ENCODE data around the gene MCEE.
"Not testable (repeated sequence)": the region's sequence is repeated elsewhere in the genome, so short reads cannot be mapped to it uniquely, and the experiment has no call there.

MCEE gene

GRCh38 chr2:71126957-71127356, 3.1 kb downstream of the MCEE start:
- no peak for DNase-seq

GRCh38 chr2:71125506-71126294, 4.3 kb downstream of the MCEE start:
- no peak for DNase-seq

- DNase-seq, result no peak
Observed at GRCh38 chr2:71122387-71123298, 7.4 kb downstream of the MCEE start.

- DNase-seq, result no peak
Observed at GRCh38 chr2:71121479-71121878, 8.6 kb downstream of the MCEE start.

- no peak for DNase-seq
Observed at GRCh38 chr2:71120195-71120594, 9.8 kb downstream of the MCEE start.

- no peak for DNase-seq
Observed at GRCh38 chr2:71117063-71117462, 13.0 kb downstream of the MCEE start.

- no peak for DNase-seq
Observed at GRCh38 chr2:71113843-71114242, 16.2 kb downstream of the MCEE start.

GRCh38 chr2:71108091-71108490, 21.9 kb downstream of the MCEE start:
- no peak for DNase-seq

GRCh38 chr2:71106463-71106862, 23.6 kb downstream of the MCEE start:
- DNase-seq, result not testable (repeated sequence)

- DNase-seq, result no peak
Observed at GRCh38 chr2:71103809-71104208, 26.2 kb downstream of the MCEE start.

GRCh38 chr2:71102981-71103681, 26.9 kb downstream of the MCEE start:
- no peak for DNase-seq

GRCh38 chr2:71101656-71102055, 28.4 kb downstream of the MCEE start:
- no peak for DNase-seq

- DNase-seq, result peak in 3 of 5 experiments; percentile 22 to 38 (median 25)
Observed at GRCh38 chr2:71100195-71100964, 29.6 kb downstream of the MCEE start.

GRCh38 chr2:71092491-71093260, 37.4 kb downstream of the MCEE start:
- DNase-seq, result not testable (repeated sequence)

GRCh38 chr2:71091808-71092207, 38.2 kb downstream of the MCEE start:
- DNase-seq, result not testable (repeated sequence)

GRCh38 chr2:71089475-71089874, 40.6 kb downstream of the MCEE start:
- not testable (repeated sequence) for DNase-seq

- not testable (repeated sequence) for DNase-seq
Observed at GRCh38 chr2:71085325-71086003, 44.6 kb downstream of the MCEE start.

- not testable (repeated sequence) for DNase-seq
Observed at GRCh38 chr2:71083752-71084312, 46.2 kb downstream of the MCEE start.

GRCh38 chr2:71083297-71083696, 46.7 kb downstream of the MCEE start:
- not testable (repeated sequence) for DNase-seq

Measured in T-helper 2 cell (primary cell).